NCI-H1092 treated with DMSO at 0.1 percent for 48 hours (cell line): ENCODE measurements around the gene HDLBP.

Source experiments
- DNase-seq: peaks from one replicate; lab custom pipeline; 2025; lab: John Stamatoyannopoulos, UW

Gene HDLBP

DNA sequence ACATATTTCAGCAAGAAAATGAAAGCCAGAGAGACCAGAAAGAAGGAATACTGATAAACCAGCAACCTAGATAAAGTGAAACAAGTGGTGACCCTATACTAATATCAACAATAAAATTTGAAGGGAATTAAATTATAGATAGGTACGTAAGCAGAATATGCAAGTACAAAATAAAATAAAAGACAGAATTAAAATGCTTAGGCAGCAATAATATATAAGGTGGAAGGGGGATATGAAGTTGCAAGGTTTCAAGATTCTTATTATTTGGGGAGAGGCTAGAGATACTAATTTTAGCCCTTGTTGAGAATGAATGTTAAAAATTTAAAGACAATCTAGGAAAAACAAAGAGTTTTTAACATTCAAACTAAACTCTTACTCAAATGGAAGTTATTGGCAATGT is 39.6 kb downstream of the HDLBP start:
- DNase-seq = no peak

DNA sequence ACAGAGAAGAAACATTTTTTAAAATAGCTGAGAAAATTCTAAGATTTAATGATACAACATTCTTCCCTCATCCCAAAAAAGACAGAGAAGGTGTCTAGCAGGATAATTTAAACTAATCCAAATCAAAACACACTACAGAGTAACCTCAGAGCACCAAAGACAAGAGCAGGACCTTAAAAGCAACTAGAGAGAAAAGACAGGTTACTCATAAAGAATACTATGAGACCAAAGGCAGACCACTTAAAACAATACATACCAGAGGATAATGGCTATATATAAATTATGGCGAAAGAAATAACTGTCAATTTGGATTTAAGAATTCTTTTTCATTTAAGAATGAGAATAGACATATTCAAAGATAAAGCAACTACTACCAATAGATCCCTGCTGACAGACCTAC is 40.0 kb downstream of the HDLBP start:
- no peak for DNase-seq

DNA sequence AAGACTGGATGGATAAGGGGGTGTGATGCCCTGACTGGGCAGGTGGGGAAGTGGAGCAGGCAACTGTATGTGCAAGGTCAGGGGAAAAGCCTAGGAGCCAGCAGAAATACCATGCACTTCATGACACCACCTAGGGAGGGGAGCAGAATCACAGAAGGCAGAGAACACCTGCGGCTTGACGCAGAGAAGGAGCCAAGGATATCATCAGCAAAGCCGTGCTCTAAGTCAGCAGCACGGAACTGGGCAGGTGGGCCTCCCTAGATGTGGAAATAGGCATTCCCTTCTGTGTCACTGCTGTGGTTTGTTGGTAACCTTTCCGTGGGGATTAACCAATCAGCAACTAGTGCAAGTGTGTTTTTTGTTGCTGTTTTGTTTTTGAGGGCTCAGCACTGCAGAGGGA is 41.3 kb downstream of the HDLBP start:
- no peak for DNase-seq

DNA sequence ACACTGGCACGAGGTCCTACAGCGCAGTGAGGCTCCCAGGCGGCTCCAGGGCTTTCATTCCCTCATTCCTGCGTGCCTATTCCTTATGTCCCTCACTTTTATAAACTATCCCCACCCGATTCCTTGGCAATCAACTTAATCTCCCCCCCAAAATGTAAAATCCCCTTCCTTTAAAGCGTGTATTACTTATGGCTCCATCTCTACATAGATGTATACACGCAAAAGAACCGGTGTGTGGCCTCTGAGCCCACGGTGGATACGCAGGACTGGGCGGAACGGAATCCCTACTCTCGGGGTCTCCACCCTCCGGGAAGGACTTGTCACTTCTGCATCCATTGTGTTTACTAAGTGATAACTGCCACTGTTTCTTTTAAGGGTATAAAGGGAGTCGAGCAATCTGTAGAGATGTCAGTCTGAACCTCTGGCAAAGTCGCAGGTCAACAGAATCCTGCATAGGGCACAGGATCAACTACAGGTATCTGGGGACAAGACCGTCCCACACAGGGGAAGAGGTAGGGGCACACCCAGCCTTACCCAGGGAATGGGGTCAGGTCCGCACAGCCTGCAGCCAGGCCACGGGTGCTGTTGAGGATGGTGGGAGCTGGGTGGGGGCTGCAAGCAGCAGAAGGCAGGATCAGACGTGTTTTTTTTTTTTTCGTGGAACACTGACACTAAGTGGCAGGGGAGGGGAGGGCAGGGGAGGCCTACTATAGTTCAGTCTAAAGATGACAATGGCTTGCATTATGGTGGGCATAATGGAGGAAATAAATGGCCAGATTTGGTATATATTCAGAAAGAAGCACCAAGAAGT is 42.1 kb downstream of the HDLBP start:
- no peak for DNase-seq

DNA sequence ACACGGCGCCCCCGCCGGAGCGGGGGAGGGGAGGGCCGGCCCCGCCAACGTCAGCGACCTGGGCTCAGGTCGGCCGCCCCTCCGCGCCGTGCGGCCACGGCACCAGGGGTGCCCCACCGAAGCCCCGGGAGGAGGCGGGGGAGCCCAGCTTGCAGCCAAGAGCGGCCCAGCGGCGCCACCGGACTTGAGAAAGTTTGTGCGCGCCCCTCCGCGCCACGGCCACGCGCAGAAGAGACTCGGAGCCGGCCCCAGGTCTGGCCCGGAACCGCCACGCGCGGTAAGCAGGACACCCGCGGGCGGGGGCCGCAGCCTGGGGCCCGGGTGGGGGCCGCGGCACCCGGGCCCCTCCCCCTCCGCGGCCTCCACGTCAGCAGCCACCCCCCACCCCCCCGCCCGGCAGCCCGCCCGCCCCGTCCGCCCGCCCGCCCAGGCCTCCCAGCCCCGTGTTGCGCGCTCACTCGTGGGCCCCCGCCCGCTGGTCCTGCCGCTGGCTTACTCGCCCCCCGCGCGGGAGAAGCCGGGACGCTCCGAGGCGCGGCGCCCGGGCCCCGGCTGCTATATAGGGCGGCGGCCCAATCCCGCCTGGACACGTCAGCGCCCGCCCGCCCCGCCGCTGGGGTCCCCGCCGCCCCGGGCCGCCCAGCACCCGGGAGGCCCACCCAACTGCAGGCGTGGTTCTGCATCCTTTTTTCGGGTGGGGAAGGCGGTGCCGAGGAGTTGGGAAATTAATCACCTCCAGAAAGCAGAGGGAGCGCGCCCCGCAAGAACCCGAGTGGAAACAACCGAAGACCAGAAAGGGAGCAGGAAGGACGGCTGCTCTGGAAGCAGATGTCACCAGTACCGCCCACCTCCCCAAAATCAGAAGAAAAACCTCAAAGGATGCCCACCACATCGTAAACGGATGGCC is 42.9 kb downstream of the HDLBP start:
- no peak for DNase-seq

DNA sequence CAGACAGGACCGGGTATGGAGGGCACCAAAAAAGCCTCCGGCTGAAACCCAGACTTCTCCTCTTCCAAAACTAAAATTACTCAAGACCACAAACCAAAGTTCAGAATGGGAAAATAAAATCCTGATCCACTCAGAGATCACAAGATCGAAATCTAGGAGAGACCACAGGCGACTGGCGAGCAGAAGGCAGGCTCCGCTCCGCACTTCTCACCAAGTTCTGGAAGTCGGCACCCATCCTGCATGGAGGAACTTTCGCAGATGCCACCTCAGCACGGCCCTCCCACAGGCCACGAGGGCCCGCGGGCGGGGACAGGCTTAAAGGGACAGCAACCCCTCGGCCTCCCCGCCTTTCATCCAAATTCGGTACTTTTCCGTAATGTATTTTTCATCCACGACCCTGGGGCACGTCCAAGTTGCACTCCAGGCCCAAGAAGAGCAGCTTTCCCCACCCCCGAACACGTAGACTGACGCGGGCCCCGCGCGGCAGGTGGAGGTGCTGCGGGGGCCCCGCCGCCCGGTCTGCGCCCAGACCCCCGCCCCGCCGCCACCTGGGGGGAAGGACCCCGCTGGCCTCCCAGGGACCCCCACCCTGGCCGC is 43.7 kb downstream of the HDLBP start:
- no peak for DNase-seq

DNA sequence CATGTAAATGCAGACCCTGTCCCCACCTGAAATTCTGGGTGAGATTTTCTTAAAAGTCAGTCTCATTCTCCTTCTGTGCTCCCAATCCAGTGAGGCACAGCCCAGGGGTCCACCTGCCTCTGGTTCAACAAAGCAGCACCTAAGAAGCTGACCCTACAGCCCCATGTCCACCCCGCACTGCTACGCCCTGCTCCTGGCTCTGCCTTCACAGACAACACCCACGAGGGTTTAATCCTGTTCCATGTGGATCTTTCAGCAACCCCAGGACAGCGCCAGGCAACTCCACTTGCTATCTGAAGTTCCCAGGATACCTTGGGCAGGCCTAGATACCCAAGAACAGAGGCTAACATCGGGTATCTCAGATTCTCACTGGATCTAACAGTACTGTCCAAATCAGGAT is 44.9 kb downstream of the HDLBP start:
- DNase-seq = no peak

DNA sequence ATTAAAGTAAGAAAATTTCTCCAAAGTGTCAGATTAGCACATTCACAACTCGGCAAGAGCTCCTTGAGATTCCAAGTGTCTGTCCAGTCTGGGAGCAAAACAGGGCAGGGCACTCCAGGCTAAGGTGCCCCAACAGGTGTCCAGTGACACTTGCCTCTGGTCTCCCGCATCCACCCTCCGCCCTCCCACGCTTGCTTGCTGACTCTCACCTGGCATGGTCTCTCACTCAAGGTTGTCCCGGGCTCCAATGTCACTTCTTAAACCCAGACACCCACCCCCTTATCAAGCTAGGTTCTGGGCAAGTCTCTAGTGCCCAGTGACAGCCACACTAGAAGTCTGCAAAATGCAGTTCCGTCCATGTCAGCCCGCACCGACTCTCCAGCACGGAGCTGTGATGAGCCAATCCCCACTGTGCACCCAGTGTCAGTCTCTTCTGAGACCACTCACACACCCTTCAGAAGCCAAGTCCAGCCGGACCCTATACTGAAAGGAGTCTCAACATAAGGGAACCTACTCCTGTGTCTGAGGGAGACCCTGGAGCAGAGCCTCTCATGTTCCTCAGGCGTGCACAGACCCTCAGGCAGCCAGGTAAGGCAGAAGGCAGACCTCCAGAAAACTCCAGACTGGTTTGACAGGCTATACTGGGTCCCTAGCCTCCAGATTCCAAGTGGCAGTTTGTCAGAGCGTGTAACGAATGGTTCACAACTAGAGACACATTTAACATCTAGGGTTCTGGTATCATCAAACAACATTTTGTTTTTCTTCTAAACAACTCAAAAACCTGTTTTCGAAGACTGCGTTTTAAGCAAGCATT is 45.6 kb downstream of the HDLBP start:
- DNase-seq = no peak

DNA sequence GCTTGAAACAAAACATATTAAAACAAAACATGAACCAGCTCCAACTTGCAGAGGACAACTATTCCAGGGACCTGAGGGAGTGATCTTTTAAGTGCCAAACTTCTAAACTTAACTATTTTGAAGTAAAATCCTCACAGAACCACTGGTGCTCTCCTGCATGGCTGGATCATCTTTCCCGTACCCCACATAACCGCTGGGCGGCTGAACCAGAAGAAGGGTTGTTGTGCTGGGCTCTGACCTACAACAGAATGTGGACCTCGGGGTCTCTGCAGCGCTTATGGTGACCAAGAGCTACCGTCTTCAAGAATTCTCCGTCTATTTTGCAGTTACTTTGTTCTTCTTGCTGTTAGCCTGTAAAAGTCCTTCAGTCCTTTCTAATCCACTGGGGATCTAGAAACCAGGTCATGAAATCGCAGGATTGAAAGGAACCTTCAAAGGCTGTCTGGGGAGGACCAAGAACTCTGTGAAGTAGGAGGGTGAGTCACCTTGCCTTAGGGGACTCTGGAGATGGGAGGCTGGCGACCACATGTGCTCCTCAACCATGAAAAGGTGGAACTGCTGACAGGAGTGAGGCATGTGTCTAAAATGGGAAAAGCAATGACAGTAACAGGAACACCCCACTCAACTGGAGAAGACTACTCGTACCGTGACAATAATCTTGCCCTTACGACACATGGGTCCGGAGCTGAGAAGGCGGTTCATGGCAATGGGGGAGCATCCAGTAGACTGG is 46.6 kb downstream of the HDLBP start:
- DNase-seq = no peak

DNA sequence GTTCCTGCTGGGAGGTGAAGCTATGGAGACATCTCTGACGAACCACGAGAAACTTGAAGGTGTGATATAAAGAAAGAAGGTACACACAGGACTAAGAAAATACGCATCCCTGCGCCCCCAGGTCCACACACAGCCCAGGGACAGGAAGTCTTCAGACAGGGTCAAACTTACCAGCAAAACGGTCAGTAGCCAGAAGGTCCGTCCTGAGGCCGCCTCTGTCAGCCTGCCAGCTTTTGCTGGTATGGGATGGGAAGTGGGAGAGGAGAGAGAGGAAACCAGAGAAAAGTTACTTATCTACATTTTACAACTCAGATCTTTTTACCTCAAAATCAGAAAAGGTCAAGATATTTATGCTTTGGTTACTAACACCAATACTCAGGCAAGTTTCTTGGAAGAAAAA is 47.2 kb downstream of the HDLBP start:
- no peak for DNase-seq

DNA sequence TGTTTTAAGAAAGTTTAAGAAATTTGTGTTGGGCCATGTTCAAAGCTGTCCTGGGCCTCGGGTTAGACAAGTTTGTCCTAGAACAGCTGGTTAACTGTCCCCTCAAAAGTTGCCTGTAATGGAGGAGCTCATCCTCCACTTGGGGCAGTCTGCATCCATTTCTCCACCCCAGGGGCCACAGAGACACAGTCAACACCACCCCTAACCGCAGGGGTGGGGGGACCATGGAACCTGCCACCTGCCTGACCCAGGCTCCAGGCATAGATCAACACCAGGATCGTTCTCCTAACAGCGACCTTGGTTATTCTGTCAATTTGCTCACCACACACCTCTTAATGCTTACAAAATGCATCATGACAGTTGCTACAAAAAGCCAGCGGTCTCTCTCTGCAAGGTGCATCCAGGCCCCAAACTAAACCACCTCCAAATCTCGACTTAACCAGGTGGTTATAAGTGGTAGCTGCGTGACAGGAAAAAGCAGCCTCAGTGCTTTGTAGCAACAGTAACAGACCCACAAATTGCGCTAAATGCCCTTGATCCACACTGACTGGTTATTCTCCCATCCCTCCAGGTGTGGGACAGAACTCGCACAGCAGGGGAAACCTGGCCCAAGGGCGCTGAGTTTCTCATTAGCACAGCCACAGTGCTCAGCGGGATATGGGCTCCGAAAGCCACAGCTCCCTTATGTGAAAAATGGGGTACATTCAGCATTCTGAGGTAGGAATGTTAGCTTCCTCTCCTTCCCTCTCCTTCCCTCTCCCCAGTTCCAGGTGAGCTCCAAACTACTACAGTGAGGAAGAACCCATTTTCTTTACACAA is 48.0 kb downstream of the HDLBP start:
- DNase-seq = no peak

DNA sequence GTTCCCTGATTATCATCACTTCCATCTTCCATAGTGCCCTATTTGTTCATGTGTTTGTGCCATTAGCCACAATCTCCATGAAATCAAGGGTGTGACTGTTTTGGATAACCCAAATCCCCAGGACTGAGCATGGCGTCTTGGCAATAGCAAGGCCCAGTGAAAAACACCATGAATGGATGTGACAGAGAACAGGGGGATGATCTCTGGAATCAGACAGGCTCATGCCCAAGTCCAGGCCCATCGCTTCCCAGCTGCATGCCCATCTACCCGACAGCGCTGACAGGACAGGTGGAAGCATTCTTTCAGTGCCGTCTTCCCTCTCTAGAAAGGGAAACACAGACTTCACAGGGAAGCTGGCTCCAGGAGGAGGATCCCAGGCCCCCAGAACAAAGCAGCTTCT is 50.0 kb downstream of the HDLBP start:
- no peak for DNase-seq

DNA sequence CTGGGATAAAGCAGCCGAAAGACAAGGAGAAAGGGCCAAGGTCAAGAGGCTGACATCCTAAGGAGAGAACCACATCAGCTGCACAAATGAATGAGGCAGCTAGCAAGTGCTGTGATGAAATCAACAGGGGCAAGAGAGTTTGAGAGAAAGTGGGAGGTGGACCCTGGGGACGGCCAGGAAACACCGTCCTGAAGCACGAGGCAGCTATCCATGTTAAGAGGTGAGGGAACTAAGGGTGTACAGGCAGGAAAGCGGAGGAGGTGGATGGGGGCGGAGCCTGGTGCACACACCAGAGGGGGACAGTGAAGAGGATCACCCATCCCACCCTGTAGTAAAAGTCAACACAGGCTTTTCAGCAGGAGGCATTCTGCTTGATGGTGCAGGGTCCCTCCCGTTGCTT is 52.4 kb downstream of the HDLBP start:
- DNase-seq = no peak

DNA sequence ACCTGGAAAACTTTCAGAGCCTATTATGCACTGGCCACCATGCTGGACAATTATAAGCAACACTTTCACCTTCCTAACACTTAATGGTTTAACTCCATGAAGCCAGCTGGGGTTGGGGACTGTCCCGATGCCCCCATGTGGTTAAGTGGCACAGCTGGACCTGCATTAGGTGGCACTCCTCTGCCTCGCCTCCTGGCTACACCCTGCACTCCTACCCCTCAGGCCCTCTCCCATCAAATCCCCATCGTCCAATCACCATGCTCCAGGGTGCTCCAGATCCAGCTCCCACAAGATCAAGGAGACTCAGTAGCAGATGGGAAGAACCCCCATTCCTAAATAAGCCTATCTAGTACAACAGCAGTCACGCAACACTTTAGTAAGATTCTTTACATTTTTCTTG is 53.8 kb downstream of the HDLBP start:
- DNase-seq = no peak

DNA sequence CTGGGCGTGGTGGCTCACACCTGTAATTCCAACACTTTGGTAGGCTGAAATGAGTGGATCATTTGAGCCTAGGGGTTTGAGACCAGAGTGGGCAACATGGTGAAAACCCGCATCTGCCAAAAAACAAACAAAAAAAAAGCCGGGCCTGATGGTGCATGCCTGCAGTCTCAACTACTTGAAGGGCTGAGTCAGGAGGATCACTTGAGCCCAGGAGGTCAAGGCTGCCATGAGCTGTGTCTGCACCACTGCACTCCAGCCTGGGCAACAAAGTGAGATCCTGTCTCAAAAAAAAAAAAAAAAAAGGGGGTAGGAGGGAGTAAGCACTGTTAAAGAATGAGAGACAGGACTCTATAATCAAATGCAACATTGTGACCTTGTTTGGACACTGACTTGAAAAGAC is 54.6 kb downstream of the HDLBP start:
- DNase-seq = no peak

DNA sequence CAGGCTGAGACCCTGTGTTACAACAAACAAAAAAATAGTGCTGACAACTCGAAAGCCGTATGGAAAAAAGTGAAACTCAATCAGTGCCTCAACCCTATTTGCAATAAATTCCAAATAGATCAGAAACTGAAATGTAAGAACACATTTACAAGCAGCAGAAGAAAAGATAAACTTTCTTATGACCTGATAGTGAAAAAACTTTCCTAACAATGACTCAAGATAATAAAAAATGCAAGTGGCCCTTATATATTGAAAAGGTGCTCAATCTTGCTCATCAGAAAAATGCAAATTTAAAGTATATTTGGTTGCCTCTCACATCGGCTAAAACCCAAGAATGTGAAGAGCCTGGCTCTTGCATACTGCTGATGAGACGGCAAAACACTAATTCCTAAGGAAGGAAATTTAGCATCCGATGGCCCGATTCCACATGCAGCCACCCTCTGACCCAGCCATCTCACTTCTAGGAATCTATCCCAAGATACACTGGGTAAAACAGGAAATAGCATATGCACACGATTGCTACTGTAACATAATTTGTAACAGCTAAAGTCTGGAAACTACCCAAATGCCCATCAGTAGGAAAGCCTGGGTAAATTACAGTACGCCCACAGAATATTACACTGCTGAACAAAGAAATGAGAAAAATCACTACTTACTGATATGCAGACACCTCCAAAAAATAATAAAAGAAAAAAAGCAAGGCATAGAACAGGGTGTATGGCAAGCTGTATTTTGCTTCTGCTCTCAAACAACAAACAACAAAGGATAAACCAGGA is 56.8 kb downstream of the HDLBP start:
- no peak for DNase-seq

DNA sequence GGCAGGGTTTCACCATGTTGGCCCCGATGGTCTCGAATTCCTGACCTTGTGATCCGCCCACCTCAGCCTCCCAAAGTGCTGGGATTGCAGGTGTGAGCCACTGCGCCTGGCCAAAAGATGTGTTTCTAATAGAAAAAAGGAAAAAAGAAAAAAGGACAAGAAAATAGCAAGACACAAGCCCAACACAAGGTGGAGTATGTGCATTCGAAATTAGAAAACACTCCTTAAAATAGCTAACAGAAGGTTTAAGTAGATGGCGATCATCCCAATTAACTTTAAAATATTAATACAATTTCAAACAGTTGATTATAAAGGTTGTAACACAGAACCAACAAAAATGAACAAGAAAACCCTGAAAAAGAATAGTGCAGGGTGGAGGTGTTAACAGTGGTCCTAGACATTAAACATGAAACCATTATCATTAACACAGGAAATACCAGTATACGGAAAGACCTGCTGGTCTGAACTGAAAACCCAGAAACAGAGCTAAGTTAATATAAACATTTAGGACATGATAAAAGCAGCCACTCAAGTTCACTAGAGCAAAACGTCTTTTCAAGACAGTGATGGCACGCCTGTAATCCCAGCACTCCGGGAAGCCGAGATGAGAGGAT is 57.9 kb downstream of the HDLBP start:
- no peak for DNase-seq

DNA sequence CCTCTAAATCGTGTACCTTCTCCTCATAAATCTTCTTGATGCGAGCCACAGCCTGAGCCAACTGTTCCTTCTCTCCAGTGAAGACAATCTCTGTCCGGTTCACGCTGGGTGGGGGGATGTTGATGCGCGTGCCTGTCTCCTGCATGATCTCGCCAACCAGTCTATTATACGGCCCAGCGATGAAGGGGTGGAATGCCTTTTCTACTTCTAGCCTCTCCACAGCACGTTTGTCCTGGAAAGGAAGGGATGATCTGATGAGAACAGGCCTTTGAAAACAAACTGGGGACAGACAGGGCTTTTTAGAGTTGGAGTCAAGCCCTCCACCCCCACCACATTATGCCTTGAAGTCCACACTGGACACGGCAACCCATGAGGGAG is 59.3 kb downstream of the HDLBP start:
- DNase-seq = no peak

DNA sequence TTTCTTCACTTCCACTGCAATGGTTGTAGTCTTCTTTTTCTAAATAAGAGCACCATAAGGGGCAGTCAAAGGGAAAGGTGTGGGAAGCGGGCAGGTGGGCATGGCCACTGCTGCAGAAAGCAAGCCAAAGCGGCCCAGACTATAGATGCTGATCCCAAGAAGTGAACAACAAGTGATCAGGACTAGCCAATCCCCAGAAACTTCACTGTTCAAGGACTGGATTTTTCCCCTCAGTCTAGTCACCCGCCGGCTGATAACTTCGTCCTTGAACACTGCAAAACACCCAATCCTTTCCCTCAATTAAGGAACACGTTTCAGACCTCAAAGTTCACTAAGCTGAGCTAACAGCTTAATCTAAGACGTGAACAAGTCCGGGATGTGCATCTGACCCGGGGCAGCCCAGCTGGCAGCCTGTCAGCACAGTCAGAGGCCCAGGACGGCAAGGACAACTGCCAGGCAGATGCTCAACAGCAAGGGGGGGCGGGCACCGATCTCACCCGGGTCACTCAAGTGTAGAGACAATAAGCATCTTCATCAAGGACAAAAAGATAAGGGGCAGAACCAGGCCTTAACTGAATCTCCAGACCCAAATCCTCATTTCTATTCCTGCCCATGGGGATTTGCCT is 59.8 kb downstream of the HDLBP start:
- no peak for DNase-seq
